ENCODE data around the gene KDM3B. TPM values are rescaled to one million over a fixed set of nuclear protein-coding genes. Genes with fewer than 3 reads are reported as not detected.

Gene KDM3B
- polyA plus RNA-seq, 1 donor = 59.2 TPM

GRCh38 chr5:138450971-138451370, 98.5 kb downstream of the KDM3B start:
- DNase-seq (ENCODE audit: low read depth) = no peak

- DNase-seq (ENCODE audit: low read depth) = no peak
Observed at GRCh38 chr5:138452720-138453119, 100.2 kb downstream of the KDM3B start.

DNA sequence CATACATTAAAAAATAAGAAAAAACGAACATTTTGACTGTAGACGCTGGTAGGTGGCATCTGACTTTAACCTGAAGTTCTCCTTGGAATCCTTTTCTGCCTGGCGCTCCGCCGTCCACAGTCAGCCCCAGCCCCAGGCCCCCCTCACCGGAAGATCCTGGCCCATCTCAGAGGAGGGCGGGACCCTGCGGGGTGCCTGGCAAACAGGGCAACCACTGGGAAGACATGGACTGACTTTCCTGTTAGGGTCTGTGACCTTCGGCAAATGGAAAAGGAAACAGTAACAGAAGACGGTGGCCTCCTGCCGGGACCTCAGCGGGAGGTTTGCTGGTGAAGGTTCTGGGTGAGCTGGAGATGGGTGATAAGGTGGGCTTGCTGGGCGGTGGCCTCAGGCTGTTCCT, 101.1 kb downstream of the KDM3B start:
- DNase-seq (ENCODE audit: low read depth) = no peak

DNA sequence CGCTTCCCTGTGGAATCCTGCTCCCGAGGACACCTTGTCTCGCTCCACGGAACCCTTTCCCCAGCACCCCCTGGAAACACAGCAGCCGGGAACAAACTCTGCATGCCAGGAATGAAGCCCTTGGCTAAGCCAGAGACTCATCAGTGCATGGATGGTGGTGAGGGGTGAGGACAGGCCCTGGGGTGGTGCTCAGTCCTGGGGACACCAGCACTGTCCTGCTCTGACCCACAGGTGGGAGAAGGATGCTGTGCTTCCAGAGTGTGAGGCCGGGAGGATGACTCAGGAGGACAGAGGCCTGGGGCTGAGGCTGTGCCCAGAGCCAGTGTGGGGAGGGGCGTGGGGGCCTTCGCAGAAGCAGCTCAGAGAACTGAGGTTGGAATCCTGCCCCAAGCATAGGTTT, 101.6 kb downstream of the KDM3B start:
- no peak for DNase-seq (ENCODE audit: low read depth)

DNA sequence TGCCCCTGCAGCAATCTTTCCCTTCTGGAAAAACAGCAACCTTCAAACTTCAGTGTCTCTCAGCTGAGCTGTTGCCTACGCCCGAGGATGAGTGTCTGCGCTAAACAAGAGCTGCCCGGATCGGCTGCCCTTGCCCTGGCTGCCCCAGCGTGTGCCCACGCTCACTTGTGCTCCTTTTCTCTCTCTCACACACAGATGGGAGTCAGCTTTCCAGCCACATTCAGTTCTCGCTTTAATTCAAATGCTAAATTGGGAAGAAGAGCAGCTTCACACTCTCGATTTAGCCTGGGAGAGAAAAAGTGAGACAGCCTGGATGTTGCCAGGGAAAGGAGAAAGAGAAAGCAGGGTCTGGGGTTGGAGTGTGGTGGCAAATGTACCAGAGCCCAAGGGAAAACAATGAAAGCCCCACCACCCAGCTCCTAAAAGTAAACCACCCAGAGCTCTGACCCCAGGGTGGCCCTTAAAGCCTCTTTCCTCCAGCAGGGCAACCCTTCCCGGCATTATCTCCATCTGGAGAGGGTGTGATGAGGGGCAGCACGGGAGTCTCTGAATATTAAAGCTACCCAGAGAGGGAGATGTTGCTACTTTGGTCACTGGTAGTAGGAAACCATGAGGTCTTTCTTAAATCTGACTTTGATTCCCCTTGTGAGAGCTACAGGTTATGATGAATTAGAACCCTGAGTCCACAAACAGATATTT, 102.9 kb downstream of the KDM3B start:
- no peak for DNase-seq (ENCODE audit: low read depth)

GRCh38 chr5:138457531-138458275, 105.2 kb downstream of the KDM3B start:
- DNase-seq (ENCODE audit: low read depth) = no peak

DNA sequence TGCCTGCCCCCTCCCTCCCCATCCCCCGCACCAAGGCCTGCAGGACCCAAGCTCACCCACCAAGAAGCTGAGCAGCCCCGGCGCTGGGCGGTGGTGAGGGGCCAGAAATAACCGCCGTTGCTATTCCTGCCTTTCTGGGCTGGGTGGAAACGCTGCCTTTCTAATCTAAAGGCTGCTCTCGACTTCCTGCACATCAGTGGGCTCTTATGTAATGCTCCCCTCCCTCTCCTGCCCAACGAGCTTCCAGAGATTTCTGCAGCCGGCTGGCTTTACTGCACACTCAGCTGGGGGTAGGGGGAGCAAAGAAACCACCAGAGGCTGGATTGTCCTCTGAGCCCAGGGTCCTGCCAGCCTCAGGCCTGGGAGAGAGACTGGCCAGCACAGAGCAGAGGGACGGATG, 105.9 kb downstream of the KDM3B start:
- no peak for DNase-seq (ENCODE audit: low read depth)

DNA sequence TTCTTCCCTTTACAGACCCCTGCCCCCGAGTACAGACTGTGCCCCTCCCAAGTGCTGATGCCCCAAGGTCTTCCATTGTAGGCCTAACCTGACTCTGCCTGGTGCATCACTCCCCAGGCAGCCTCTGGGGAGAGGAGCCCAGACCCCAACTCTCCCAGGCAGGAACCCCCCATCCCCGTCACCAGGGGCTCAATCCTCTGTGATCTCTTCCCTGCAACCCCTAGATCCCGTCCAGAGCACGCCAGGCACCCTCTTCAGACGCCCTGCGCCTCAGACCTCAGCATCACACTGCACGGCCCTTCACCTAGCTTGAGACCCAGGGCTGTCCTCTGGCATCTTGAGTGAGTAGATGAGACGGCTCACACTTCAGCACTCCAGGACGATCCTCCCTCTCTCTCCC, 106.4 kb downstream of the KDM3B start:
- no peak for DNase-seq (ENCODE audit: low read depth)

DNA sequence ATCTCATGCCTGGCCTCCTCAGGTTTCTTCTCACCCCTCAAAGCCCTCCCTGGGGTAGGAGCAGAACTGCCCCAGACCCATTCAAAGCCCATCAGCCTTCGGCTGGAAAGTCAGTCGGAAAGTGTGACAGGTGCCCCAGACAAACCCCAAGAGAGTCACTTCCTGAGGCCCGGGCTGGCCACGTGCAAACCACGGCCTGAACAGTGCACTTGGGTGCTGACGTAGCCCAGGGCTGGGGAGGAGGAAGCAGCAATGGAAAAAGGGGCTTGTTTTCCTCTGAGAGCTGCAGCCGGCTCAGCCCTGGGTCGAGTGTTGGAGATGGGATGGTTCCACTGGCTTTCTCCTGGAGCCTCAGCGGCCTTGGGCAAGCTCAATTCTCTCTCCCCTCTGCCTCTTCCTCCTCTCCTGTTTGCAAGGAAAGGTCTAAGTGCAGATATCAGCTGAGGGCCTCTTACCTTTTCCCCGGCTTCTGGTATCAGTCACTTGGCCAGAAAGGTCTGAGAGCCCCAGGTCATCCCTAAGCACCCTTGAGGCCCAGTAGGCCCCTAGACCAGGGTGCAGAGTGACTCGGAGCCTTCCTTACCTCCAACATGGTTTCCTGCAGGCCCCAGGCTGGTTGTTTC, 106.9 kb downstream of the KDM3B start:
- DNase-seq (ENCODE audit: low read depth) = no peak

DNA sequence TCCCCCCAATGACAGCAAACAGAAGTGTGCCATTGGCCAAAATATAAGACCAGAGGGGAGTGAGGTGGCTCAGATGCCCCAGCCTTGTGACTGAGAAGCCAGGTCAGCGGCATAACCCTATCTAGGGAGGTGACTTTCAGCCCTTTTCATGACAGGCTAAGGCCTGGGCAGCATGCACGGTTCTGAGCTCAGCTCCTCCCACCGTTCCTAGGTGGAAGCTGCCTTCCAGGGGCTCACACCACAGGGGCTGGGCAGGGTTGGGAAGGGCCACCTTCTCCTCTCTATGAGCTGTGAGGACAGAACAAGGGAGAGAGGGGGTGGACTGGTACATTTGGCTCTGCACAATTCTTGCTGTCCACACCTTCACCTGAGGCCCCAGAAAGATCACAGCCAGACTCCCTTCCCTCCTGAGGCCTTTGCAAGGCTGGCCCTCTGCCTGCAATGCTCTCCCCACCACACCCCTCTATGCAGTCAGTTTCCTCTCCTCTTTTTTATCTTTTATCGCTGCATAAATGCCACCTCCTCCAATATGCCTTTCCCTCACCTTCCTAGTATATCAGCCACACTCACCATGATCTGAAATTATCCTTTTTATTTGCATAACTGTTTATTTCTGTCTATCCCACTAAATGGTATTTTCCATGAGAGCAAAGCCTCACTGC, 107.7 kb downstream of the KDM3B start:
- DNase-seq (ENCODE audit: low read depth) = no peak

DNA sequence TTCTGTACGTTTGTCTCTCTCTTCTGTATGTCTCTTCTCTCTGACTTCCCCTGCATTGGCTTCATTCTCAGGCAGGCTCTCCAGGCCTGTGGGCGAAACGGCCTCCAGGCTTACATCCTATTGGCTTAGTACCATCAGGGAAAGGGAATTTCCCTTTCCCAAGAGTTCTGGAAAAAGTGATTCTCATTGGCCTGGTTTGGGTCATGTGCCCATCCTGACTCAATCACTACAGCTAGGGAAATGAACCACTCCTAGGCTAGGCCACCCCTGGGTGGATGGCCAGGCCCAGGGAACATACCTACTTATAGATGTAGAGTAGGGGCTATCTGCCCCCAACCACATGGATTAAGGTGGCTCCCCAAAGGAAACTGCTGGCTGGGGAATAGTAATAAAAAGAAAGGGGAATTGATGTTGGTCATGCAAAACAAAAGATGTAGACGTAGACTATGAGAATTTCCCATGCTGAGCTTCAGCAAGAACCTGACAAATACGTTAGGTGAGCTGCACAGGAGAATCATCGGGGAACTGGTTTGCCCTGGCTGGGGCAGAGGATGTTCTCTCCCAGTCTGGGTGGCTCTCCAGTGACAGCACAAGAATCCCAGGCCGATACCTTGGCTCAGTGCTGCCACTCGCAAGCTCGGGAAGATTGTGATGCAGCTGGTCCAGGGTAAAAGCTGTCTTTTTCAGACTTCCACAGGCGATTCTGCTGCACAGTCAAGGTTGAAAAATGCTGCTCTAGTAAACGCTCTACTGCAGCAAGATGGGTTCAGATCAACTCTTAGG, 109.0 kb downstream of the KDM3B start:
- DNase-seq (ENCODE audit: low read depth) = no peak

- peak; percentile 45 for DNase-seq (ENCODE audit: low read depth)
Observed at GRCh38 chr5:138463419-138464007, 111.0 kb downstream of the KDM3B start.

- peak; percentile 88 for DNase-seq (ENCODE audit: low read depth)
Observed at GRCh38 chr5:138464008-138464387, 111.5 kb downstream of the KDM3B start.

DNA sequence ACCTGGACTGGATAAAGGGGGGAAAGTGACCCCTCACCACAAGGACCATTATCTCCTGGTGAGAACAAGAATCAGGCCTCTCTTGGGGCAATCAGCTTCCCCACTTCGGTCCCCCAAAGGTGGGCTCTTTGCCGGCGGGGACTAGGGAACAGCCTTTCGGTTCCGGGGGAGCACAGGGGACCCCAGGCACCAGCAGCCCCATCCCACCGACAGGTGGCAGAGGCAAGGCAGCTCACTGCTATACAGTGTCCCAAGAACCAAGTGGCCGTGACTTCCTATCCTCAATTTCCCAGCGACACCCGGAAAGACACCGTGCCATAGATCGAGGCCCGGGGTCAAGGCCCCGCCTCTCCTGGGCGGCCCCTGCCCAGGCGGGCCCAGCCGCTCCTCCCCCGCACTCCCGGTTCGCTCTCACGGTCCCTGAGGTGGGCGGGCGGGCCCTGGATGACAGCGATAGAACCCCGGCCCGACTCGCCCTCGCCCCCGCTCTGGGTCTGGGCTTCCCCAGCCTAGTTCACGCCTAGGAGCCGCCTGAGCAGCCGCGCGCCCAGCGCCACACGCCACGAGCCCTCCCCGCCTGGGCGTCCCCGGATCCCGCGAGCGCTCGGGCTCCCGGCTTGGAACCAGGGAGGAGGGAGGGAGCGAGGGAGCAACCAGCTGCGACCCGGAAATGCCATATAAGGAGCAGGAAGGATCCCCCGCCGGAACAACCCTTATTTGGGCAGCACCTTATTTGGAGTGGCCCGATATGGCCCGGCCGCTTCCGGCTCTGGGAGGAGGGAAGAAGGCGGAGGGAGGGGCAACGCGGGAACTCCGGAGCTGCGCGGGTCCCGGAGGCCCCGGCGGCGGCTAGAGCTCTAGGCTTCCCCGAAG, 112.1 kb downstream of the KDM3B start:
- DNase-seq (ENCODE audit: low read depth) = peak; percentile 96

DNA sequence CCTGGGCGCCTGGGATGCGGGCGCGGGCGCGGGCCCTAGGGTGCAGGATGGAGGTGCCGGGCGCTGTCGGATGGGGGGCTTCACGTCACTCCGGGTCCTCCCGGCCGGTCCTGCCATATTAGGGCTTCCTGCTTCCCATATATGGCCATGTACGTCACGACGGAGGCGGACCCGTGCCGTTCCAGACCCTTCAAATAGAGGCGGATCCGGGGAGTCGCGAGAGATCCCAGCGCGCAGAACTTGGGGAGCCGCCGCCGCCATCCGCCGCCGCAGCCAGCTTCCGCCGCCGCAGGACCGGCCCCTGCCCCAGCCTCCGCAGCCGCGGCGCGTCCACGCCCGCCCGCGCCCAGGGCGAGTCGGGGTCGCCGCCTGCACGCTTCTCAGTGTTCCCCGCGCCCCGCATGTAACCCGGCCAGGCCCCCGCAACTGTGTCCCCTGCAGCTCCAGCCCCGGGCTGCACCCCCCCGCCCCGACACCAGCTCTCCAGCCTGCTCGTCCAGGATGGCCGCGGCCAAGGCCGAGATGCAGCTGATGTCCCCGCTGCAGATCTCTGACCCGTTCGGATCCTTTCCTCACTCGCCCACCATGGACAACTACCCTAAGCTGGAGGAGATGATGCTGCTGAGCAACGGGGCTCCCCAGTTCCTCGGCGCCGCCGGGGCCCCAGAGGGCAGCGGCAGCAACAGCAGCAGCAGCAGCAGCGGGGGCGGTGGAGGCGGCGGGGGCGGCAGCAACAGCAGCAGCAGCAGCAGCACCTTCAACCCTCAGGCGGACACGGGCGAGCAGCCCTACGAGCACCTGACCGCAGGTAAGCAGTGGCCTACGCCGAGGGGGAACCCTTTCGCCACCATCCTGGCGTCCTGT, 113.0 kb downstream of the KDM3B start, which contains the start of gene EGR1:
TSS of gene EGR1 (plus strand) at position 219 of the 864 bp plus-strand sequence. CDS start at position 502, 283 bp downstream.
- DNase-seq (ENCODE audit: low read depth) = peak; percentile 79

DNA sequence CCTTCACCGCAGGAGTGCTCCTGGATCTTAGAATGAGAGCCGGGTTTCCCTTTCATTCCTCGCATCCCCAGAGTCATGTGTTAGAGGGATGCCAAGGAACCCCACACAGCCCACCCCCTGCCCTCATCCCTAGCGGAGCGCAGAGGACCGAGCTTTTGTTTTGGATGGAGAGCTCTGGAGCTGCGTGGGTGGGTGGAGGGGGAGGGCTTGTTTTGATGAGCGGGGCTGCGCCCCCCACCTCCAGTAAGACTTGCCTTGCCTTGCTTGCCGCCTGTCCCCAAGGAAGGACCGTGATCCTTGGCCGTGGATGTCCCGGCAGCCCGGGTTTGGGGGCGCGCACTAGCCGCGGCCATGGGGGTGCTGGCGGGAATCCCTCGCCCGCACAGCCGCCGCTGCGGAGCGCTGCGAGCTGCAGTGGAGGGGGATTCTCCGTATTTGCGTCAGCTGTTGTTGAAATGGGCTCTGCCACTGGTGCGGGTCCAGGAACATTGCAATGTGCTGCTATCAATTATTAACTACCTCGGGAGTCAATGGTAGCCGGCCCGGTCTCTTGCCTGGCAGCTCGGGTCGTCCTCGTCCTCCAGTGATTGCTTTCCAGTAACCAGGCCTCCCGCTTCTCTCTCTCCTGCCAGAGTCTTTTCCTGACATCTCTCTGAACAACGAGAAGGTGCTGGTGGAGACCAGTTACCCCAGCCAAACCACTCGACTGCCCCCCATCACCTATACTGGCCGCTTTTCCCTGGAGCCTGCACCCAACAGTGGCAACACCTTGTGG, 113.8 kb downstream of the KDM3B start:
- DNase-seq (ENCODE audit: low read depth) = no peak

GRCh38 chr5:138466900-138467710, 114.6 kb downstream of the KDM3B start:
- no peak for DNase-seq (ENCODE audit: low read depth)

All from forelimb muscle (tissue), 1 donor.